Amniotic stem cell (primary cell): ENCODE measurements around the gene HIP1R.
A peak's percentile ranks its signal among the peaks of the same experiment; 100 is the strongest.

ENCODE experiments used
- DNase-seq: peaks from one replicate; lab custom pipeline; 2025; lab: John Stamatoyannopoulos, UW

HIP1R gene

GRCh38 chr12:122834104-122834920 lies 945 bp upstream of the HIP1R start:
- DNase-seq = no peak

GRCh38 chr12:122835750-122836026 lies 431 bp downstream of the HIP1R start:
- no peak for DNase-seq

GRCh38 chr12:122836027-122836921 lies 1.0 kb downstream of the HIP1R start:
- DNase-seq = no peak

DNA sequence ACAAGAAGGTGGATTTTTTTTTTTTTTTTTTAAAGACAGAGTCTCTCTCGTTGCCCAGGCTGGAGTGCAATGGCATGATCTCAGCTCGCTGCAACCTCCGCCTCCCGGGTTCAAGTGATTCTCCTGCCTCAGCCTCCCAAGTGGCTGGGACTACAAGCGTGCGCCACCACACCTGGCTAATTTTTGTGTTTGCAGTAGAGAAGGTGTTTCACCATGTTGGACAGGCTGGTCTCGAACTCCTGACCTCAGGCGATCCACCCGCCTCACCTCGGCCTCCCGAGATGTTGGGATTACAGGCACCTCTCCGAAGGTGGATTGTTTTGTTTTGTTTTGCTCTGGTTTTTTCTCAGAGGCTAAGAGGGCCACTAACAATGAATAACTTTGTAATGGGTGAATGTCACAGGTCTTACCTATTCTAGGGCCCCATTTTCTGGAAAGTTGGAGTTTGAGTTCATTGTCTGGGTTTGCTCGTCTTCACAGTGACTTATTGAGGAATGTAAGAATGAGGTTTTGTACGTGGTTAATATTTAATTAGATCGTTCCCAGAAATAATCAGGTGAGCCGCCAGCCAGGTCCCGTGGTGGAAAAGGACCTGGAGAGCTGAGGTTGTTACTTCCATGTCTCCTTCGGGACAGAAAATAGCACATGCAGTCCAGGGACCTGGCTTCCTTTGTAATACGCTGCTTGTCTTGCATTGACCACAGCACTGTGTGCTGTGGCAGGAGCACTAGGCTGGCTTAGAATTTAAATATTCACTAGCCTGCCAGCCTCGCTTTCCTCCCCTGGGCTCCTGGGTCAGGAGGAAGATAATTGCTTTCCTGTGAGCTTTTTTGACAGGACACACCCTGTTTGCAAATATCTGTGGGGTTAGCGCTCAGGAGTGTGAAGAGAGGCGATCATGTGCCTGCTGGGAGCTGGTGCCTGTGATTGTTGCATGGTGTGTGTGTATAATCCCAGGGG lies 2.3 kb downstream of the HIP1R start:
- no peak for DNase-seq

DNA sequence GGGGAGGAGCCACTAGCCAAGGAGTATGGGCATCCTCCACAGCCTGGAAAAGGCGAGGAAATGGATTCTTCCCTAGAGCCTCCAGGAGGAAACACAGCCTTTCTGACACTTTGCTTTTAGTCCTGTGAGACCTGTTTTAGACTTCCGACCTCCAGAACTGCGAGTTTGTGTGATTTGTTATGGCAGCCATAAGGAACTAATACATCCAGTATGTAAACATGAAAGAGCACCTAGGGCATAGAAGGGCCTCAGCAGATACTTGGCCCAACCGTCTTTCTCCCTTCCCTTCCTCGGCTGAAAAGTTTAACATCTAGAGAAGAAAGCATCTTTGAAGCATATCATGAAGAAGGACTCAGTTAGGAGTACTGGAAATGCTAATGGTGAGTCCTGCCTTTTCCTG lies 3.6 kb downstream of the HIP1R start:
- DNase-seq = no peak

DNA sequence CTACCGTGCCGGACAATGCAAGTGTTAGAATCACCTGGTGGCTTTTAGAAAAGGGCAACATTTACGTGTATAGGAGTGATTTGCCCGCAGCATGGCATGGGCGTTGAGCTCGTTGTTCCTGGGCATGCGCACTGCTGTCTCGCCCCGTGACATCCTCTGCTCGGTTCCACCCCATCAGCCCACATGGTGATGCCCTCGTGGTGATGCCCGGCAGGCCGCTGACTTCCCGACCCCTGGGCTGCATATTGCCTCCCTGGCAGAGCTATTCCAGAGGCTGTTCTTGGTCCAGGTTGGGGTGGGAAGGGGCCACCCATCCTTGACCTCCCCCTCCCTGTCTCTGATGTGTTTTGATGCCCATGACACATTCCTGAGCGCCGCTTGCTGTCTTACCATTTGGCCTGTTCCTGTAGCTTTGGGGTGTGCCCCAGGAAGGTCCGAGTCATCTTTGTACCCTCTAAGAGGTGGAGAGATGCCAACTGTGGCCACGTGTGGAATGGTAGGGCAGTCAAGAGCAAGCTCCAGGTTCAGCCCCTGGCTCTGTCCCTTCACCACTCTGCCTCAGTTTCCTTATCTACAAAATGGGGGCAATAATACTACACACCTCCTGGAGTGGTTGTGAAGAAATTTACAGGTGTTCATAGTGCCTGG lies 4.8 kb downstream of the HIP1R start:
- DNase-seq = no peak

- no peak for DNase-seq
Observed at GRCh38 chr12:122840580-122841513, 5.6 kb downstream of the HIP1R start.

DNA sequence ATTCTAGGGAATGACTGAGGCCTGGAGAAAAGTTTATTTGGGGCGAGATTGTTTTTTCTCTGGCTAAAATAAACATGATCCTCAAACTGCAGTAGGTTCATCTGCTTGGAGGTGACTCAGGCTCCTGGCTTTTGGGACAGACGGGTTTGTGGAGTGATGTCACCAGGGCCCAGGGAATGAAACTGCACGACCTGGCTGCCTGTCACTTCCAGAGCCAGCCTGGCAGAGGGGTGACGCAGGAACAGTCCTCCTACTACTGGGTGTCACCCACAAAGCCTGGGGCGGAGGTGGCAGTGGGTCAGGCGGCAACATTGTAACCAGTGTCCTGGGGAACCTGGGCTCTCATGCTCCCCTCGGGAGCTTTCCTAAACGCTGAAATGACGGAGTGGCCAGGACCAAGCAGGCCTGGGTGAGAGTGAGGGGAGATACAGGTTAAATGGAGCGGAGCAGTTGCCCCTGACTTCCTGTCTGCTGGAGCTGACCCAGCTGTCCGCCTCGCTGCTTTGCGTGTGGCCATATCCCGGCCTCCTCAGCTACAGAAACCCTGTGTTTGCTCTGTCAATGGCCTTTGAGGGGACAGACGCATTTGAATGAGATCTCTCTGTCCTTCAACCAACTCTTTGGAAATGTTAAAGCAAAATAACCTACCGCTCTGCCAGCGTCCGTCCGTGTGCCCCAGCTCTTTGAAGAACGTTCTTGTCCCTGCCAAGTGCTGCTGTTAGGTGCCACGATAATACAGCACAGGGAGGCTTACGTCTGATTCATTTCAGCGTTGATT lies 6.5 kb downstream of the HIP1R start:
- peak; percentile 65 for DNase-seq

DNA sequence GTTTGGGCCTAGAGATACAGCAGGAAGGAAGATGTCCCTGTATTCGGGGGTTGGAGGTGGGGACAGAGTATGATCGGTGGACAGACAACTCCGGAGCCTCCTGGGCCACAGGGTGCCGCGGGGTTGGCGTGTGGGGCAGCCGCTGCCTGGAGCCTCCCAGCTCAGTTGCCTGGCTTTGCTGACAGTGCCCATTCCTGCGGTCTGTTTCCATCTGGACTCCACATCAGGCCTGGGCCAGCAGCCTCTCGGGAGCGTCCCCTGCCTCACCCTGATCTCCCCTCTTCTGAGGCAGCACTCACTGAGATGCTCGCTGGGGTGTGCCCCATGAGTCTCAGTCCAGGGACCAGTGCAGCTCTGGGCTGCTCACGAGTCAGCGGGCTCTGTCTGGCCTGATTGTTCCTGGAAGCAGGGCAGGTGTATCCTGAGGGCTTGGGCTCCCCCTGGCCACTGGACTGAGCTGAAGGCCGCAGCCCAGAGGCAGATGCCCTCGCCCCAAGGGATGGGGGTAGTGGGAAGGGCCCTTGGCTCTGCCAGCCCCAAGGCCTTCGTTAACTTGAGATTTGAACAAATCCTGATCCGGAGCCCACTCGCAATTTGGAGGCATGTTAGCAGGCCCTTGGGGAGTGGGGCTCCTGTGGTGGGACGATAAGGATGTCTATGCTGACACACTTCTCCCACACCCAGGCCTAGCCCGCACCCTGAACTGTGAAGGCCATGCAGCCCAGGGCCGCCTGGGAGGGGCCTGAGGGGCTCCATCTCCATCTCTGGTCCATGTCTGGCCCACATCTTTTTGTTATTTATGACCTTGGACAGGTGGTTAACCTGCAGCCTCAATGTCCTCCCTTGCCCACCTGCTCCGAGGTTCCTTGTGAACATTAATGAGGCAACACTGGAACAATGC lies 7.5 kb downstream of the HIP1R start:
- DNase-seq = no peak

DNA sequence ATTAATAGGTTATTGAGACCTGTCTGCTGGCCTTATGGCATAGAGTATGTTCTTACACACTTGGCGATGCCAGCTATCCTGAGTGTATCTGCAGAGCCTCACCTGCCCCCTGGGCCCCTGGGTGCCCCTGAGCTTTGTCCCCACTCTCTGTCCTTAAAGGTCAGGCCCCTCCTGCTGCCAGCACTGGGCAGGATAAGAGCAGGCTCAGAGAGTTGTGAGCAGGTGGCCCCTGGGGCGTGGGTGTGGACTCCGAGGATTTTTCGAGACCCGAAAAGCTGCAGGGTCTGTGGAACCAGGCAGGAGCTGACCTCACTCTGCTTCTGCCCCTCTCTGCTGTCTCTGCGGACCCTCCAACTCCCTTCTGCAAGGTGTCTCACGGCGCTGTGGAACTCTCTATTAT lies 8.2 kb downstream of the HIP1R start:
- DNase-seq = no peak

DNA sequence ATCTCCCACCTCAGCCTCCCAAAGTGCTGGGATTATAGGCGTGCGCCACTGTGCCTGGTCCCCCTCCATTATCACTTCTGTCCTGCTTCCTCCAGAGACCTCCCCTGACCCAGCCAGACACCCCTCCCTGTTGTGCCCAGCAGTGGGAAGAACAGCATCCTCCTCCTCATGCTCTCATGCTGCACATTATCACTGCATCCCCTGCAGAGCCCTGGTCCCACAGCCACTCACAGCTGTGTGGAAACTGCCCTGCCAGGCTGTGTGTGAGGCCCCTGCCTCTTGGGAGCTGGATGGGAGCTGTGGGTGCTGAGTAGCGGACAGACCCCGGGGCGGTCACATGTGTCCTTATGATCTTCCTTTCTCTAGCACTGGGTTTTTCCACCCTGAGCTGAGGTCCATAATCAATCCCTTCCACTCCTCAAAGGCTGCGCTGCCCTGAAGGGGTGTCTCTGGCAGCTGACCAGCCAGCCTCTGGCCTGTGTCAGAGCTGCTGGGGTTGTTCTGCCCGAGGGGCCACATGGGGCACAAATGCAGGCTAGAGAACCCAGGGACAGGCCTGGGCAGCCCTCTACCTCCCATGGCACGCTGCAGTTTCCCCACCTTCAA lies 9.2 kb downstream of the HIP1R start:
- no peak for DNase-seq

GRCh38 chr12:122845041-122845864 lies 10.0 kb downstream of the HIP1R start:
- no peak for DNase-seq

GRCh38 chr12:122845865-122846621 lies 10.8 kb downstream of the HIP1R start:
- no peak for DNase-seq

- no peak for DNase-seq
Observed at GRCh38 chr12:122846622-122847515, 11.6 kb downstream of the HIP1R start.

GRCh38 chr12:122847516-122847836 lies 12.2 kb downstream of the HIP1R start:
- no peak for DNase-seq

DNA sequence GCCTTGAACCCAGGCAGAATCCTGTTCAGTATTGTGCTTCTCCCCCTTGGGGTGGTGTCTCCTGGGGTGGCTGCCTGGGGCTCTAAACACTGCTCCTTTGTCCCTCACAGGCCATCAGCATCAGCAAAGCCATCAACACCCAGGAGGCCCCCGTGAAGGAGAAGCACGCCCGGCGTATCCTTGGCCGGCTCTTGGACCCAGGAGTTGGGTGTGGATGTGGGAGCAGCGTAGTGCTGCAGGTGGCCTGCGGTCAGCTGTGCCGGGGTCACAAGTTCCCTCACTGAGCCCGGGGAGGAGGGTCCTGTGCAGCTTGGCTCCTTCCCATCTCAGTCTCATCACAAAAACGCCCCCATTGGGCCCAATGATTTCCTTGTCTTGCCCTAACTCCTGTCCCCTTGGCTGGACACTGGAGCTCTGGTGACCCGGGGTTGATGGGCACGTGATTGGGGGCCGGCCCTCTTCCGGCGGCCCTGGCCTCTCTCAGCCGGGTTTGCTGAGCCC lies 12.7 kb downstream of the HIP1R start:
- no peak for DNase-seq
